GM18858 (cell line): ENCODE data around the gene ANKAR.
A peak's percentile ranks its signal among the peaks of the same experiment; 100 is the strongest.
"Not testable (repeated sequence)": the region's sequence is repeated elsewhere in the genome, so short reads cannot be mapped to it uniquely, and the experiment has no call there.

Source experiments
- ATAC-seq: cut with Tn5 transposase; IDR thresholded peaks from one replicate; pipeline ENCODE4 v1.9.1; 2021; ENCODE audit not compliant: unreplicated experiment

ANKAR gene

DNA sequence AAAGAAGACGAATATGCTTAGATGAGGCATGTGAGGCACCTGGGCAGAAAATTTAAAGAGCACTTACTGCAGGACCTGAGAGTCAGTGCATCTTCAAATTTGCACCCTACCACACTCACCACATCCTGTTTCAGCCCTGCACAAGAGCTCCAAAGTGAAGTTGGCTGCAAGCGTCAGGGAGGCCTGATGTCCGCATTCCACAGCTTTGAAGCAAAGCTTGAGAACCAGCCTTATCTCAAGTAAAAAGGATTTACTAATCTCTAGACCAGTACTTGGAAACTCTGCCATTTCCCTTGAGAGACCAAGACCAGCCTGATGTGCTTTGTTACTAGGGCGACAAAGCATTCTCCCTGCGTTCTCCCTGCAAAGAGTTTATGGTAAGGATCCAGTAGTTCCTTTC lies 16.6 kb upstream of the ANKAR start:
- ATAC-seq: peak; percentile 28

DNA sequence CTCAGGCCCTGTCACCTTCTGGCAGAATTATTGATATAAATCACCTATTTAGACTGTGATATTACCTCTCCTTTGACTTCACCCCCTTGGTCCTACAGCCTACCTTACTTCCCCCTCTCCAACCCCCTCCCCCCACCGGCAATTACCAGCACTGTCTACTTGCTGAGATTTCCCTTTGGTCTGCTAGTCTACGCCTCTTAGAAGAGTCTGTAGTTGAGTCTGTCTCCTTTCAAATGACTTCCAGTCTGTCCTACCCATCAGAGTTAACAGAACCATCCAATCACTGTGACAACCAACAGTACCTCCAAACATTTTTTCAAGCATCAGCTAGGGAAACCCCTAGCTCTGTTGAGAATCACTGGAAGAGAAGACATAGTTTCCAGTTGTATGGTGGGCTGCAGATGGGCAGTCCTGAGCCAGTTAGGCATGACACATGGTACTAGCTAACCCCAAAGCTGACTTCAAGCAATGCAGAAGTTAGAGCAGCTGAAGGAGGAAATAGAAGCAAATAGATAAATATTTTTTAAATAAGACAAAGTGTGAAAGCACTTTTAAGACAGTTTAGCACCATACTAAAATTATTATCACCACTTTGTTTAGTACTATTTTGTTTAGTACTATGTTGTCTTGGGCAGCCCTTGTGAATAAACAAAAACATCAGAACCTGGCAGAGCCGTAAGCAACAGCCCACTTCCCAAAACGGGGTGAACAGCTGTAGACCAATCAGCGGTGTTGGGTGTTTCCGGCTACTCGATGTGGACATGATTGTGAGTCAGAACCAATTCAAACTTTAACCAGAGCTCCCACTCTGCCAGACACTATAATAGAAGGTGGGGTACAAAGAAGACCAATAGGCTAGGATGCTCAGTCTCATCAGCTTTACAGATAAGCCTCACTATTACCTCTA lies 15.9 kb upstream of the ANKAR start:
- ATAC-seq: no peak

DNA sequence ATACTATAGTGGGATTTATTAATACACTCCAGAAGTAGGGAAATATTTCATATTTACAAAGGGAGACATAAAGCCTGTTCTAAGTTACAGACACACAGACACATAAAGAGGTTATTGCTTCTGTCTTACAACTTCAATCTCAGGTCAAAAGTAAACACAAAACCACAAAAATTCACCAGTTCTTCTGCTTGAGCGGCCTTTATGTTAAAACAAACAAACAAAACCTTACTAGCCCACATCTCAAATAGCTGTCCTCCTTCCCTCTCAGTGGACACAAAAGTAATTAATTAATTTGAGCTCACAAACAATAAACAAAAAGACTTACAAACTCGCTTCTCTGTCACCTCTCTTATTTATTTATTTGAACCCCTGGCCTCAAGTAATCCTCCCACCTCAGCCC lies 14.7 kb upstream of the ANKAR start:
- ATAC-seq: no peak

DNA sequence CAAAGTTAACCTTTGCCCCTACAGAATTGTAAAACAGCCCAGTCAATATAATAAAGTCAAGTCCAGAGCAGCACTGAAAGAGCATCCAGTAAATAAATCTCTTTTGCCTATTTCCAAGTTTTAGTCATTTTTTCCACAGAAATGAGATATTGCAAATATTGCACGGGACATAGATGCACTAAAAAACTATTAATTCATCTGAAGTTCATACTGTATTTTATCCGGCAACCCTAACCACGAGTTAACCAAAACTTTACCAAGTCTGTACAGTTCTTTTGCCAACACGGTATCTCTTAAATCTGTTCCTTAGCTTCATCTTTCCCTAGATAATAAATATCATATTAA lies 13.7 kb upstream of the ANKAR start:
- no peak for ATAC-seq

DNA sequence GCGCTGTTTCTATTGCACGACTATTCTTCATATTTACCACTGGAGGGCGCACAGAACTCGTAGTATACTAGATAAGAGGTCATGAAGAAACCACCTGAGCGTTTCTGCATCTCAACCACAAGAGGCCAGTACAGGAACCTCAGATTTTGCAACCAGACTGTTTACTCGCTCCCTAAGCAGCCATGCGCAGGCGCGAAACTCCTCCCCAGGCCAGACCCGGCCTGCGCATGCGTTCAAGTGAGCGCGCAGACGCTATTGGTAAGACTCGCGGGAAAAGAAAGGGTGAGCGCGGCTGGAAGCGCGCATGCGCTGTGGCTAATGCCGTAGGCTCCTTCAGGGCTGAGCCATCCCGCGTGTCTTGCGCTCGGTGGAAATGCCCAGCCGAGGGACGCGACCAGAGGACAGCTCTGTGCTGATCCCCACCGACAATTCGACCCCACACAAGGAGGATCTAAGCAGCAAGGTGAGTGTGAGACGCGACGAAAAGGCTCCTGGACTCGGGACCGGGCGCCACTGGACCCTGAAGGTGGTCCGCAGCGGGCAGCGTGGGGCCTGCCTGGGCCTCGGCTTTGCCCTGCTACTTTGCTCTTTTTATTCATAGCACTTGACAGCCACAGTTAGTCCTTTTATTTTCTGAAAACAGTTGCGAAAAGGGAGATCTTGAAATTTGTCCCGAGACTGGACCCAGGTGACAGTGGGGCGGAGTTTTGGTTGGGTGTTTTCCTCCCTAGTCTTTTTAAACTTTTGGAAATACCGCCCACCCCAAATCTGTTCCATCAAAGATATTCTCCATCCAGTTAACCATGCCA lies 13.1 kb upstream of the ANKAR start, which contains the start of gene ASNSD1:
Gene ASNSD1 (plus strand): TSS at position 312 of the 809 bp plus-strand sequence. CDS start 4,674 bp downstream, outside the sequence.
- peak; percentile 95 for ATAC-seq

DNA sequence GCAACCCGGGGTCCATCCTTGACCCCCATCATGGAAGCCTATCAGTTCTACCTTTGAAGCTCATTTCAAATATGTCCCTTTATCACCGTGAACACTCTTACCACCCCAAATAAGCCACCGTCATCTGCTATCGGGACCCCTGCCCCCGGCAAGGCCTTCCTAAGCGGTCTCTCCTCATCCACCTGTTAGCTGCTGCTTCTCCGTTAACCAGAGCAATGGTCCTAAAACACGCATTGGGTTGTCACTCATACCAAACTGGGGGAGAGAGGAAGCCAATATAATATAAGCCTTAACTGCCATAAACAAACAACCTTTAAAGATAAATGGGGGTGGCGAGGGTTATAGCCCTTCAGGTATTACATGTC lies 12.5 kb upstream of the ANKAR start:
- no peak for ATAC-seq

DNA sequence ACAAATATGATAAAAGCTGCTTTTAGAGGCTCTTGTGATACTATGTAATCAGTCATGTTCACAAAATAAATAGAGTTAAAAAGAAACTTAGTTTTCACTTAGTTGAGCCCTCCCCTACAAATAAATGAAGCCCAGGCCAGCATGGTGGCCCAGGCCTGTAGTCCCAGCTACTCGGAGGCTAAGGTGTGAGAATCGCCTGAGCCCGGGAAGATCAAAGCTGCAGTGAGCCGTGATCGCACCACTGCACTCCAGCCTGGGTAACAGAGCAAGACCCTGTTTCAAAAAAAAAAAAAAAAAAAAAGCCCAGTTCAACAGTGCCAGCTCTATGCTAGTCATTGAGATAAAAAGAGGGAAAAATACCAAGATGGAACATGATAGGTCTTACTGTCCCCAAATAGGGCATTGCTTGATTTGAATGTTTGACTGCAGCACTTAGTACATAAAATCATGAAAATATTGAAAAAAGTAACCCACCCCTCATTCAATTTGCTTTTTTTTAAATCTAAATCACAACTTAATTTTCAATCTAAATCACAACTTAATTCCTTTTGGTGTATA lies 11.7 kb upstream of the ANKAR start:
- no peak for ATAC-seq

DNA sequence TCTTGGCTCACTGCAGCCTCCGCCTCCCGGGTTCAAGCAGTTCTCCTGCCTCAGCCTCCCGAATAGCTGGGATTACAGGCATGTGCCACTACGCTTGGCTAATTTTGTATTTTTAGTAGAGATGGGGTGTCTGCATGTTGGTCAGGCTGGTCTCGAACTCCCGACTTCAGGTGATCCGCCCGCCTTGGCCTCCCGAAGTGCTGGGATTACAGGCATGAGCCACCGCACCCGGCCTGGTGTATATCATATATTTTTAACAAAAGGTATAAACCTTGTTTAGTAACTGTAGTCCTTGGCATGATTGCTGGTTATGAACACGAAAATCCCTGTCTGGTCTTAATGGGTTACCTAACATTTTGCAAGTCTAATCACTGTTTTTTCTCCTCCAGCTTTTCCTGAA lies 11.2 kb upstream of the ANKAR start:
- not testable (repeated sequence) for ATAC-seq

DNA sequence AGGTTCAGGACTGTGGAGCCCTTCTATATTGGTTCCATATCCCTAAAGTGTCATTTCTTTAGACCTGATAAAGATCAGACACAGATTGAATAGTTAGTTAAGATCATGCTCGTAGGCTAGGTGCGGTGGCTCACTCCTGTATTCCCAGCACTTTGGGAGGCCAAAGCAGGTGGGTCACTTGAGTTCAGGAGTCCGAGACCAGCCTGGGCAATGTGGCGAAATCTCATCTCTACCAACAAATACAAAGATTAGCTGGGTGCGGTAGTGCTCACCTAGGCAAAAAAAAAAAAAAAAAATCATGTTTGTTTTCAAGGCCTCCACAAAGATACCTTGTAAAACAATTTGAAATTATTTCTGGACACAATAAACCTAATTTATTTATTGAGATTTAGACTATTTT lies 4.6 kb upstream of the ANKAR start:
- no peak for ATAC-seq

DNA sequence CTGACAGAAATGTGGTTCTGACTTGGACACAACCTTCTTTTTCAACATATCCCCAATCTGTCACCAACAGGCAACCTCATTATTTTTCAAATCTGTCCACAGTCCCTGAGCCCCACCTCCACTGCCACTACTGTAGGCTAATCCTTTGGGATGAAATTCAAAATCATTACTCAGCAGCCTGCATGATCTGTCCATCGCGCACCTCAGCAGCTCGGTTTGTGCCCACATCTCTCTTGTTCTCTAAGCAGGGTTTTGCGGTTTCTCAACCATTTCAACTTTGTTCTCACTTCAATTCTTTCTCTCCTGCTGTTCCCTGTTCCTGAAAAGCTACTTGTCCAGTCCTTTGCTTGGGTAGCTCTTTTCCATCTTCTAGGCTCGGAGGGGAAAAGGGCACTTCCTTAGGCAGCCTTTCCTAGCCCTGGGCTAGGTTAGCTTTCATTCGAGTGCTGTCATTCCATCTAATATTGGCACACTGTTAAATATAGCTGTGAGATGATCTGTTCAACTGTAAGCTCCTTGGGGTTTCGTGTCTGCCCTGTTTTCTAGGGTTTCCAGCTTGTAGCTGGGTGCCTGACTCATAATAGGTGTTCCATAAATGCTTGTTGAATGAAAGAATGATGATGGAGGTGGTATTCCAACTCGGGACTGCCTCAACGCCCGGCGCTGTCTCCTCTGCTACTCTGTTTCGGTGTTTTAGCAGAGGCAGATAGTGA lies 653 bp upstream of the ANKAR start:
- no peak for ATAC-seq

DNA sequence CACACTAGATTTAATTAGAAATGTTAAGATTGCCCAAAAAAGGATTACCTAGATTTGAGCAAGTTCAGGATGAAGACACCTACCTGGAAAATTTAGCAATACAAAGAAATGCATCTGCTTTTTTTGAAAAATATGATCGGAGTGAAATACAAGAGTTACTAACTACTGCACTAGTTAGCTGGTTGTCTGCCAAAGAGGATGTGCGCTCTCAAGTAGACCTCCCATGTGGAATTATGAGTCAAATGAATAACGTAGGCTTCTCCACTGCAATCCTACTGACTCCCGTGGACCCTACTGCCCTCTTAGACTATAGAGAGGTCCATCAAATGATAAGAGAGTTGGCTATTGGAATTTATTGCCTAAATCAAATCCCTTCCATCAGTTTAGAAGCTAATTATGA lies 2.0 kb downstream of the ANKAR start:
- no peak for ATAC-seq

DNA sequence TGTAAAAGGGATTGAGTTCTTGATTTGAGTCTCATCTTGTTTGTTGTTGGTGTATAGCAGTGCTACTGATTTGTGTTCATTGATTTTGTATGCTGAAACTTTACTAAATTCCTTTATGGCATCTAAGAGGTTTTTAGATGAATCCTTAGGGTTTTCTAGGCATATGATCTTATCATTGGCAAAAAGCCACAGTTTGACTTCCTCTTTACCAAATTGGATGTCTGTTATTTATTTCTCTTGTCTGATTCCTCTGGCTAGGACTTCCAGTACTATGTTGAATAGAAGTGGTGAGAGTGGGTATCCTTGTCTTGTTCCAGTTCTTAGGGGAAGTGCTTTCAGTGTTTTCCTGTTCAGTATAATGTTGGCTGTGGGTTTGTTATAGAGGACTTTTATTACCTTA lies 4.8 kb downstream of the ANKAR start:
- ATAC-seq: no peak

DNA sequence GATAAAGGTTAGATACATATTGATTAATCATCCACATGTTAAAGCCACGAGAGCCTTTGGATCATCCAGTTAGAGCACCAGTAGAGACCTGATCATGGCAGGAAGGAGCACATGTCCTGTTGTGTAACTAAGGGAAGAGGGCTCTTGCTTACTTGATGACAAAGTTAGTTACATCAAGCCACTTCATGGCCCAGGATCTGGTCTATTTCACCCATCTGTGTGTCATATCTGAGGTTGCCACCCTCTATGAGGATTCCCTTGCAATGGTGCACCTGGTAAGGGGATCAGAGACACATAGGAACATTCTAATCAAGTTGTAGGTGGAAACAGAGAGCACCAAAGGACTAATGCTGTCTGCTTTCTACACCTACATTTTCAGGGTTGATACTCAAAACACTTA lies 6.7 kb downstream of the ANKAR start:
- no peak for ATAC-seq

DNA sequence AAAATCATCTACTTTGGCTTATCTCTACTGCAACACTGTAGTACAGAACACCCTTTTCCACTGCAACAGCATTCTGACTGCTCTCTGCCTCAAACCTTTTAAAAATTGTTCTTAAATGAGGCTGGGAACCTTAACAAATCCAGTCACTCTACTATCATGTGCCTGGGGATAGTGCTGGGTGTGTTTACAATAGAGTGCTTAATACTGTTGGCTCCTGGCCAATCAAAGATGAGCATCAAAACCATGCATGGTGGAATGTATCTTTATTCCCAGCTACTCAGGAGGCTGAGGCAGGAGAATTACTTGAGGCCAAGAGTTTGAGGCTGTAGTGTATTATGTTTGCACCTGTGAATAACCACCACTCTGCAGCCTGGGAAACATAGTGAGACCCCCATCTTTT lies 7.4 kb downstream of the ANKAR start:
- ATAC-seq: no peak

DNA sequence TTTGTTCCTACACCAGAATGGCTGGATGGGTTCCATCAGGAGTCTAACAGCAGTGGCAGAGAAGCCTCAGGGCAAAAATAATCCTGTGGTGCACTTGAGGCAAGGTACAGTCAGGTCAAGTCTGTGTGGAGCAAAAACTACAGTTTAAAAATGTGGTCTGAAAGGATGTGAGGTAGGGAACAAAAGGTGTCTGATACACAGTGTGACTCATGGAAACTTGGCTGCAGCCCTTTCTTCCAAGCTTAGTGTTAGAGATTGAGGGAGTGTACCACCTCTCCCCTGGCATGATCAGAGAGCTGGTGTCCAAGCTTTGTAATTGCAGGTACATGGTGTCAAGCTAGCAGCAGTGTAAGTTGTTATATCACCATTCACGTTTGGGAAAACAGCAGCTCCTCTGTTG lies 8.9 kb downstream of the ANKAR start:
- ATAC-seq: no peak

DNA sequence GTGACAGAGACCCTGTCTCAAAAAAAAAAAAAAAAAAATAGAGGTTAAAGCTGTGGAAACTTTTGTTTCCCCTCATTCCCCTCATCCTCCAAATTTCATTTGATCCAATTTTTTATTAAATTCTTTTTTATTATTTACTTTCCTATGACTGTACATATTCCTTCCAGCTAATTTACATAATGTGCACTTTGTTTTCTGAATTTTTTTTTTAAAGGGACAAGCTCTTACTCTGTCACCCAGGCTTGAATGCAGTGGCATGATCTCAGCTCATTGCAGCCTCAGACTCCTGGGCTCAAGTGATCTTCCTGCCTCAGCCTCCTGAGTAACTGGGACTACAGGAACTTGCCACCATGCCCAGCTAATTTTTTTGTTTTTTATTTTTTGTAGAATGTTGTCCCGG lies 10.3 kb downstream of the ANKAR start:
- ATAC-seq: no peak

DNA sequence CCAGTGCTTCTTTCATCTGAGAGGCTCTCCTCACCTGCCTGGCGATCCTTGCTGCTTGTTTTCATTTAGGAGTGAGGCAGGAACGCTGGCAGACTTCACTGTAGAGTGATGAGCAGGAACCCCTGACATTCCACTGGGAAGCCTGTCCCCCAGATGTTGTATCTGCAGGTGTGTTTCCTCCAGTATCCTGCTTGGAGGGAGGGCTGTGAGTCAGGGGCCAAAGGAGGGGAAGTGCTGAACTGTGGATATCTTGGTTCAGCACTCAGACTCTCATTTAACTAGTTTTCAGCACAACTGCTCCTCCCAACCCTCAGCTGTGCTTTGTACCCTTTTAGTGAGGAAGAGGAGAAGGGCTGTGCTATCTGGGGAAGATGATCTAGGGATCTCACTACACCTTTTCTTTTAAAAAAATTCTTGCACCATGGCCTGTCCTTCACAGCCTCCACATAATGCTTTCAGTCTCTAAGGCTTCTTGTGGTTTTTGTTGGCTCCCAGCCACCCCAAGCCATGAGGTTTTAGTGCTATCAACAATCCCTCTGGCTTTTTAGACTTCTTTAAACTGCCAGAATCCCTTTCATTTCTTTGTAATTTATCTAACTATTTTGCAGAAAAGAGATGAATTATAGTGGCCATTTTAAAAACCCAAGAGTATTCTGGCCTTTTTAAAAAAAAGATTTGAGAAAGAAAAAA lies 11.2 kb downstream of the ANKAR start:
- peak; percentile 83 for ATAC-seq

DNA sequence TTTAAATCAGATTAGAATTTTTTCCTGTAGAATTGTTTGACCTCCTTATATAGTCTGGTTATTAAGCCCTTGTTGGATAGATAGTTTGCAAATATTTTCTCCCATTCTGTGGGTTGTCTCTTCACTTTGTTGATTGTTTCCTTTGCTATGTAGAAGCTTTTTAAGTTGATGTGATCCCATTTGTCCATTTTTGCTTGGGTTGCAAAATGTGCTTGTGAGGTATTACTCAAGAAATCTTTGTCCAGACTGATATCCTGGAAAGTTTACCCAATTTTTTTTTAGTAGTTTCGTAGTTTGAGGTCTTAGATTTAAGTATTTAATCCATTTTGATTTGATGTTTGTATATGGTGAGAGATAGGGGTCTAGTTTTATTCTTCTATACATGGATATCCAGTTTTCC lies 13.3 kb downstream of the ANKAR start:
- not testable (repeated sequence) for ATAC-seq

DNA sequence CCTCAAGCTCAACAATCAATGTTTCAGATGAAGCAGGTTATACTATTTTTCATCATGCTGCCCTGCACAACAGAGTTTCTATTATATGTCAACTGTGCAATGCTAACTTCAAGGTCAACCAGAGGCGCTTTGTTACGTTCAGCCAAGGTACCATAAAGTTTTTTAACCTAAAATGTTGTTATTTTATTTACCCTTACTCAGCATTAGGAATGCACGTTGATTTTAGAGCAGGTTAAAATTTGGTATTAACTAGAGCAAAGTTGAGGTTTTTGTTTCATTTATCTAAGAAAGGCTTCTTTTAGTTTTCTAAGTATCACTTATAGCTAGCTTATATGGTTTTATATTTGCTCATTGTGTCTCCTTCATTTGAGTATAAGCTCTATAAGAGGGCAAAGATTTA lies 21.8 kb downstream of the ANKAR start:
- ATAC-seq: no peak

DNA sequence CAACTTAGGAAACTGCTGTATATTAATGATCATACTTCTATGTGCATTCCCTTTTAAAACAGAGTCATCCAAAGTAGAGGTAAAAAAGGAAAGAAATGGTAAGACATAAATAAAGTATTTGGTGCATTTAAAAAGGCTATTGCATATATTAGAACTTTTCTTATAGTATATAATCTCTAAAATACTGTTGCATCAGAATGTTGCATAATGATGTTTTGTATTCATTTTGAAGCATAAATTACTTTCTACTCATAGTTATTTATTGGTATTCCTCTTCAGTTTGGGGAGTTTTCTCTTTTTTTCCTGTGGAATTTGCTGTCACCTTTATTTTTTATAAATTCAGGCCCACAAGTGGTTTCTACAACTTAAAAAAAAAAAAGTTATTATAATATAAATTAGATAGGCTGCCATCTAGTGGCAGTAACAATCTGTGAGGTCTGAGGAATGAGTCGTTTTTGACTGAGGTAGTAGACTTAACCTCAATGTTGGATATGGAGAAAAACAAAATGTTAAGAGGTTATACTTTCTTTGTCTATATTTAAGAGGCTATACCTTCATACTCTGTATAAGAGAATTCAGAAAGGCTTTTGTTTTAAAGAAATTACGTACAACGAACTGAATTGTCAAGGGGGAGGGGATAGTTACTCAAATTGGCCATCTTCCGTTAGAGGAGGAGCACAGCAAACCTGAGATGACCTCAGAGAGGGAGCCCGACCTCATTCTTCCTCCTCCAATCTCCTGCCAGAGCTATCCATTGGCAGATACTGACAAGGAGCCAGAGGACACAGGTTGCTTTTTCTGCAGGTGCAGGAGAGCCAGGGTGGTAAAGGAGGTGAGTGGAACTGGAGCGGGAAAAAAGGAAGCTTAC lies 23.8 kb downstream of the ANKAR start:
- ATAC-seq: no peak
